ENCODE measurements around the gene ADGRG4. TPM values are rescaled to one million over a fixed set of nuclear protein-coding genes. Genes with fewer than 3 reads are reported as not detected.

The ADGRG4 gene
- total and polyA plus RNA-seq, 2 donors from 2014 or later, result 0.13 TPM; not detected in 1

DNA sequence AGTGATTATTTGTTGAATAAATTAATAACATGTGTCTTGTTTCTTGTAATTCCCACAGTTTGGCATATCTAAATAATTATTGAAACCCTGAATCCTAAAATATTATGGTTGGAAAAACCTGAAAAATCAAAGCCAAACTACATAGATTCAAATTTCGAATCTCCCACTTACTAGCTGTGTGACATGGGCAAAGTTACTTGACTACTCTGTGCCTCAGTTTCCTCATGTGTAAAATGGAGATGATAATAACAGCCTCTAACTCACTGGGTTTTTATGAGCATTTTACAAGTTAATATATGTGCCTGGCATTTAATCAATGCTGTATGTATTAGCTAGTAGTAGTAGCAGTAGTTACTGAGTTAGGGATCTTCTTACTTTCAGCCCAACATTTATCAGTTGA lies 152.4 kb downstream of the ADGRG4 start:
- H3K27me3 ChIP-seq (ENCODE audit: control insufficient read depth, insufficient read depth, low read length), result no peaks in the 10 kb centered on the region
- intact Hi-C loops (cut with DNase I), result no loop called here
- H3K9ac ChIP-seq (ENCODE audit: low read length in 3 of 3), result no peak overlapping the region
- no peaks in the 10 kb centered on the region for H3K9me3 ChIP-seq (ENCODE audit: control insufficient read depth in 2 of 3, insufficient read depth in 1 of 3, low read length in 3 of 3)
- no peak overlapping the region for H3K4me3 ChIP-seq (ENCODE audit: low read length in 3 of 3)
- TF ChIP-seq, protein P1, sequence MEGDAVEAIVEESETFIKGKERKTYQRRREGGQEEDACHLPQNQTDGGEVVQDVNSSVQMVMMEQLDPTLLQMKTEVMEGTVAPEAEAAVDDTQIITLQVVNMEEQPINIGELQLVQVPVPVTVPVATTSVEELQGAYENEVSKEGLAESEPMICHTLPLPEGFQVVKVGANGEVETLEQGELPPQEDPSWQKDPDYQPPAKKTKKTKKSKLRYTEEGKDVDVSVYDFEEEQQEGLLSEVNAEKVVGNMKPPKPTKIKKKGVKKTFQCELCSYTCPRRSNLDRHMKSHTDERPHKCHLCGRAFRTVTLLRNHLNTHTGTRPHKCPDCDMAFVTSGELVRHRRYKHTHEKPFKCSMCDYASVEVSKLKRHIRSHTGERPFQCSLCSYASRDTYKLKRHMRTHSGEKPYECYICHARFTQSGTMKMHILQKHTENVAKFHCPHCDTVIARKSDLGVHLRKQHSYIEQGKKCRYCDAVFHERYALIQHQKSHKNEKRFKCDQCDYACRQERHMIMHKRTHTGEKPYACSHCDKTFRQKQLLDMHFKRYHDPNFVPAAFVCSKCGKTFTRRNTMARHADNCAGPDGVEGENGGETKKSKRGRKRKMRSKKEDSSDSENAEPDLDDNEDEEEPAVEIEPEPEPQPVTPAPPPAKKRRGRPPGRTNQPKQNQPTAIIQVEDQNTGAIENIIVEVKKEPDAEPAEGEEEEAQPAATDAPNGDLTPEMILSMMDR (IDR thresholded peaks at IDR 0.05; ENCODE audit: borderline replicate concordance, extremely low read depth, insufficient read depth), result no peak
- no peak overlapping the region for H3K27ac ChIP-seq (ENCODE audit: low read depth in 2 of 2, low read length in 2 of 2)
- DNase-seq (no peak), FAIRE-seq (no peak)
- no peaks in the 10 kb centered on the region for H3K4me1 ChIP-seq (ENCODE audit: control insufficient read depth in 2 of 3, insufficient read depth in 2 of 3, low read depth in 1 of 3, low read length in 3 of 3)
- H3K36me3 ChIP-seq (ENCODE audit: control insufficient read depth in 2 of 3, insufficient read depth in 3 of 3, low read length in 3 of 3), result no peaks in the 10 kb centered on the region

DNA sequence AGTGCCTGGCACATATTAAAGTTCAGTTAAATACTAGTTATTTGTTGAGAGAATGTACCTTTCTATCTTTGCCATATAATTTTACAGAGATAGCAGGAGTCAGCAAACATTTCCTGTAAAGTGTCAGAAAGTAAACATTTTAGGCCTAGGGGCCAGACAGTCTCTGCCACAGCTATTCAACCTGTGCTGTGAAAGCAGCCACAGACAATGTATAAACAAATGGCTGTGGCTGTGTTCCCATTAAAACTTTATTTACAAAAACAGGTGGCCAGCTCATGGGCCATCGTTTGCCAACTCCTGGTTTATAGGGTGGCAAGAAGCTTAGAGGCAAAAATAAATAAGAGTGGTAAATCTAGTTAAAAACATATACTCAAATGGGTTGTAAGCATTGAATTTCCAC lies 153.0 kb downstream of the ADGRG4 start:
- no peaks in the 10 kb centered on the region for H3K4me1 ChIP-seq (ENCODE audit: control insufficient read depth in 2 of 3, insufficient read depth in 2 of 3, low read depth in 1 of 3, low read length in 3 of 3)
- no peaks in the 10 kb centered on the region for H3K27me3 ChIP-seq (ENCODE audit: control insufficient read depth, insufficient read depth, low read length)
- no peak overlapping the region for H3K4me3 ChIP-seq (ENCODE audit: low read length in 3 of 3)
- intact Hi-C loops (cut with DNase I), result no loop called here
- FAIRE-seq (no peak), DNase-seq (no peak)
- H3K27ac ChIP-seq (ENCODE audit: low read depth in 2 of 2, low read length in 2 of 2), result no peak overlapping the region
- no peaks in the 10 kb centered on the region for H3K9me3 ChIP-seq (ENCODE audit: control insufficient read depth in 2 of 3, insufficient read depth in 1 of 3, low read length in 3 of 3)
- TF ChIP-seq, protein P1 (IDR thresholded peaks at IDR 0.05; ENCODE audit: borderline replicate concordance, extremely low read depth, insufficient read depth), result no peak
- no peaks in the 10 kb centered on the region for H3K36me3 ChIP-seq (ENCODE audit: control insufficient read depth in 2 of 3, insufficient read depth in 3 of 3, low read length in 3 of 3)
- H3K9ac ChIP-seq (ENCODE audit: low read length in 3 of 3), result no peak overlapping the region

DNA sequence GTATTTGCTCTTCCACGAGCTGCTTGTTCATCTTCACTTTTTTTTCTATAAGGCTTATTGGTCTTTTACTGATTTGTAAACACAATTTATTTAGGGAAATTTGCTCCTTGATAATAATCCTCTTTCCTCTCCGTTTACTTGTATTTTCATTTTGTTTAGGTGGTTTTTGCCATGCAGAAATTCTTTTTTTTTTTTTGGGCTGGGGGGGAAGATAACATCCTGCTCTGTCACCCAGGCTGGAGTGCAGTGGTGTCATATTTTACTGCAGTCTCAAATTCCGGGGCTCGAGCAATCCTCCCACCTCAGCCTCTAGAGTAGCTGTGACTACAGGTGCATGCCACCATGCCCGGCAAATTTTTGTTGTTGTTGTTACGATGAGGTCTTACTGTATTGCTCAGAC lies 155.4 kb downstream of the ADGRG4 start:
- Histone ChIP-seq H3K9me3 (ENCODE audit: control insufficient read depth in 2 of 3, insufficient read depth in 1 of 3, low read length in 3 of 3) (no peaks in the 10 kb centered on the region), H3K27me3 (ENCODE audit: control insufficient read depth, insufficient read depth, low read length) (no peaks in the 10 kb centered on the region), H3K9ac (ENCODE audit: low read length in 3 of 3) (no peak overlapping the region), H3K36me3 (ENCODE audit: control insufficient read depth in 2 of 3, insufficient read depth in 3 of 3, low read length in 3 of 3) (no peaks in the 10 kb centered on the region), H3K4me1 (ENCODE audit: control insufficient read depth in 2 of 3, insufficient read depth in 2 of 3, low read depth in 1 of 3, low read length in 3 of 3) (no peaks in the 10 kb centered on the region), H3K27ac (ENCODE audit: low read depth in 2 of 2, low read length in 2 of 2) (no peak overlapping the region), H3K4me3 (ENCODE audit: low read length in 3 of 3) (no peak overlapping the region)
- TF ChIP-seq, protein P1 (IDR thresholded peaks at IDR 0.05; ENCODE audit: borderline replicate concordance, extremely low read depth, insufficient read depth), result no peak
- FAIRE-seq (no peak), DNase-seq (no peak)
- intact Hi-C loops (cut with DNase I), result no loop called here

DNA sequence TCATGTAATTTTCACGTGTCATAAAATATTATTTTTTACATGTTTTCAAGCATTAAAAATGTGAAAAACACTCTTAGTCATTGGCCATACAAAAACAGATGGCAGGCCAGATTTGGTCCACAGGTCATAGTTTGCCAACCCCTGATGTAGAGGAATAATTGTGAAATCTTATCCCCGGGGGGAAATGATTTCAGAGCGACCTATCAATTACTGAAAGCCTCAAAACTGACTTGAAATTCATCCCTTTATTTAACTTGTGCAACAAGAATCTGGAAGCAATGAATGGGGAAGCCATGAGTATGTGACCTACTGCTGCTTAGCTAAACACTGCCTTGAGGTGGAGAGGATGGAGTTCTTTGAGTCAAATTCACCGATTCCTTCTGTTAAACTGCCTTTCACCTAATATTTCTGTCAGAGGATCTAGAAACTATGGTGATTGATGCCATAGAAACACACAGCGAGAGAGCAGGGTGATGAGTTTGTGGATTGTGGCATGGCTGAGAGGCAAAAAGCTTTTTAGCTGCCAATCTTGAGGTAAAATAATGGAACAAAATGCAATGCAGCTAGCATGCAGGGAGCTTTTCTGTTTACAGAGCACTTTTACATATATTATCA lies 156.6 kb downstream of the ADGRG4 start:
- no peaks in the 10 kb centered on the region for H3K9me3 ChIP-seq (ENCODE audit: control insufficient read depth in 2 of 3, insufficient read depth in 1 of 3, low read length in 3 of 3)
- FAIRE-seq, result no peak
- intact Hi-C loops (cut with DNase I), result no loop called here

More for the DNA sequence above, 156.6 kb downstream of the ADGRG4 start:
- H3K4me1 ChIP-seq (ENCODE audit: control insufficient read depth in 2 of 3, insufficient read depth in 2 of 3, low read depth in 1 of 3, low read length in 3 of 3), result no peaks in the 10 kb centered on the region
- no peak overlapping the region for H3K27ac ChIP-seq (ENCODE audit: low read depth in 2 of 2, low read length in 2 of 2)
- no peak for DNase-seq
- H3K9ac ChIP-seq (ENCODE audit: low read length in 3 of 3), result no peak overlapping the region
- H3K27me3 ChIP-seq (ENCODE audit: control insufficient read depth, insufficient read depth, low read length), result no peaks in the 10 kb centered on the region
- H3K36me3 ChIP-seq (ENCODE audit: control insufficient read depth in 2 of 3, insufficient read depth in 3 of 3, low read length in 3 of 3), result no peaks in the 10 kb centered on the region
- TF ChIP-seq, protein P1 (IDR thresholded peaks at IDR 0.05; ENCODE audit: borderline replicate concordance, extremely low read depth, insufficient read depth), result no peak
- H3K4me3 ChIP-seq (ENCODE audit: low read length in 3 of 3), result no peak overlapping the region

Data from kidney (tissue), 14 donors.